NCI-H1930 (cell line): ENCODE results near the gene TPM4.
"Not testable (repeated sequence)": the region's sequence is repeated elsewhere in the genome, so short reads cannot be mapped to it uniquely, and the experiment has no call there.

Source experiments
- DNase-seq, 2 experiments: peaks; one replicate each; lab custom pipeline; 2025; lab: John Stamatoyannopoulos, UW

Gene TPM4

GRCh38 chr19:16076154-16076957 is at the start of gene TPM4:
Gene TPM4, plus strand, starts transcription at chr19:16076495. Its CDS starts 71 bp downstream, at chr19:16076566.
- DNase-seq = peak in 1 of 2 experiments; percentile 24

- no peak for DNase-seq
These were observed 49.5 kb upstream of the TPM4 start for GRCh38 chr19:16026756-16027155.

GRCh38 chr19:16027528-16027927 is 48.8 kb upstream of the TPM4 start:
- no peak for DNase-seq

GRCh38 chr19:16030155-16030554 is 46.1 kb upstream of the TPM4 start:
- DNase-seq = not testable (repeated sequence)

GRCh38 chr19:16030964-16031871 is 45.1 kb upstream of the TPM4 start:
- DNase-seq = no peak

GRCh38 chr19:16031872-16032200 is 44.5 kb upstream of the TPM4 start:
- DNase-seq = no peak

GRCh38 chr19:16032509-16033135 is 43.7 kb upstream of the TPM4 start:
- no peak for DNase-seq

- no peak for DNase-seq
These were observed 43.2 kb upstream of the TPM4 start for GRCh38 chr19:16033136-16033530.

GRCh38 chr19:16033721-16034120 is 42.6 kb upstream of the TPM4 start:
- DNase-seq = no peak

GRCh38 chr19:16034180-16034579 is 42.1 kb upstream of the TPM4 start:
- DNase-seq = no peak

GRCh38 chr19:16034958-16035560 is 41.2 kb upstream of the TPM4 start:
- no peak for DNase-seq

GRCh38 chr19:16035601-16036297 is 40.5 kb upstream of the TPM4 start:
- DNase-seq = no peak

GRCh38 chr19:16036397-16036925 is 39.8 kb upstream of the TPM4 start:
- no peak for DNase-seq

GRCh38 chr19:16036941-16037340 is 39.4 kb upstream of the TPM4 start:
- DNase-seq = no peak

GRCh38 chr19:16037424-16038195 is 38.7 kb upstream of the TPM4 start:
- DNase-seq = no peak

GRCh38 chr19:16038196-16038695 is 38.0 kb upstream of the TPM4 start:
- no peak for DNase-seq

- no peak for DNase-seq
These were observed 37.2 kb upstream of the TPM4 start for GRCh38 chr19:16039081-16039480.

GRCh38 chr19:16039545-16039944 is 36.8 kb upstream of the TPM4 start:
- DNase-seq = no peak

GRCh38 chr19:16040642-16041041 is 35.7 kb upstream of the TPM4 start:
- no peak for DNase-seq

- peak; percentile 5 to 49 for DNase-seq
These were observed 34.9 kb upstream of the TPM4 start for GRCh38 chr19:16041299-16041990.
